ENCODE data around the gene GDPD4.

GRCh38 chr11:77171885-77172665 is 129.4 kb downstream of the GDPD4 start:
- TF ChIP-seq POLR2AphosphoS5 (IDR thresholded peaks at IDR 0.05): no peak
- TF ChIP-seq POLR2A (IDR thresholded peaks at IDR 0.05): no peak
- TF ChIP-seq CTCF (IDR thresholded peaks at IDR 0.05): no peak
